Endodermal cell (in vitro differentiated cells): ENCODE data around the gene COX19. TPM values are rescaled to one million over a fixed set of nuclear protein-coding genes. Genes with fewer than 3 reads are reported as not detected.

Experiments
- DNase-seq: peaks from one replicate; pipeline ENCODE4 v3.0.0-alpha.2; 2017
- H3K27ac ChIP-seq: 2 replicates; pipeline ENCODE4 v1.5.1; 2013; ENCODE audit warnings: mild to moderate bottlenecking, low read depth, low read length, moderate library complexity
- H3K27me3 ChIP-seq: 2 replicates; pipeline ENCODE4 v1.6.1; 2013; ENCODE audit warnings: mild to moderate bottlenecking, low read length, moderate library complexity; ENCODE audit not compliant: insufficient read depth, control insufficient read depth, poor library complexity, severe bottlenecking
- H3K36me3 ChIP-seq: 2 replicates; pipeline ENCODE4 v1.7.0; 2013; ENCODE audit warnings: mild to moderate bottlenecking, low read length, moderate library complexity; ENCODE audit not compliant: control insufficient read depth, insufficient read depth
- H3K4me1 ChIP-seq: one replicate; pipeline ENCODE4 v1.7.0; 2013; ENCODE audit warnings: low read length; ENCODE audit not compliant: control insufficient read depth, insufficient read depth
- H3K4me3 ChIP-seq: 2 replicates; pipeline ENCODE4 v1.5.1; 2013; ENCODE audit warnings: mild to moderate bottlenecking, low read length, moderate library complexity
- H3K9ac ChIP-seq: 2 replicates; pipeline ENCODE4 v1.6.1; 2013; ENCODE audit warnings: mild to moderate bottlenecking, low read length, moderate library complexity; ENCODE audit not compliant: poor library complexity, severe bottlenecking; ENCODE audit errors: extremely low read depth
- H3K9me3 ChIP-seq: 2 replicates; pipeline ENCODE4 v1.6.1; 2013; ENCODE audit warnings: mild to moderate bottlenecking, low read length, moderate library complexity; ENCODE audit not compliant: control insufficient read depth
- H3K27ac Mint-ChIP-seq: 2 replicates; pipeline ENCODE4 v1.8.0; 2020; ENCODE audit warnings: mixed read lengths
- H3K27me3 Mint-ChIP-seq: 2 replicates; pipeline ENCODE4 v1.8.0; 2021; ENCODE audit warnings: mild to moderate bottlenecking, mixed read lengths; ENCODE audit not compliant: insufficient read depth
- H3K36me3 Mint-ChIP-seq: 2 replicates; pipeline ENCODE4 v1.8.0; 2020; ENCODE audit warnings: low read depth, mixed read lengths
- H3K4me1 Mint-ChIP-seq: 2 replicates; pipeline ENCODE4 v1.8.0; 2020; ENCODE audit warnings: mixed read lengths
- H3K4me3 Mint-ChIP-seq: 2 replicates; pipeline ENCODE4 v1.8.0; 2020; ENCODE audit warnings: mild to moderate bottlenecking, moderate library complexity, mixed read lengths
- H3K9me3 Mint-ChIP-seq: 2 replicates; pipeline ENCODE4 v1.8.0; 2020; ENCODE audit warnings: mild to moderate bottlenecking, mixed read lengths
- WGBS, 2 experiments: methylation state at CpG; one replicate each; pipeline versions ENCODE4 v1.1.5 to v1.1.7; 2013; ENCODE audit warnings: missing lambda C conversion rate in 2 of 2, mixed read lengths in 1 of 2; ENCODE audit not compliant: insufficient coverage in 1 of 2, insufficient read length in 1 of 2; 5-methylcytosine and 5-hydroxymethylcytosine counted together
- total RNA-seq, 2 donors: library from RNA; stranded (reverse); fragmentation: NEBNext Ultra II Directional in 1 of 2; extraction: Animal tissue kit (Norgen Biotek cat#: 25700) in 1 of 2; gene quantifications; 2 replicates in 1 of 2; 3 replicates in 1 of 2; pipeline ENCODE4 v1.2.1, GENCODE V29; 2021
- TF ChIP-seq, protein P1 (sequence below): fragments of 200-600 bp; sonication (generic); conservative IDR thresholded peaks from 2 replicates; pipeline ENCODE4 v1.5.0; 2021; ENCODE audit warnings: antibody characterized with exemption, mild to moderate bottlenecking

Gene COX19
- total RNA-seq, 2 donors from 2014 or later: 15.0 to 18.5 TPM

- H3K27ac Mint-ChIP-seq: no peak overlapping the region
- no peak overlapping the region for H3K9ac ChIP-seq
- WGBS, 2 experiments: 91% methylated on average over 11 to 41 of the region's 41 CpGs
Observed at GRCh38 chr7:985915-986741, 10.8 kb upstream of the COX19 start.

GRCh38 chr7:985127-985416 lies 9.7 kb upstream of the COX19 start:
- H3K27me3 ChIP-seq: no peaks in the 10 kb centered on the region
- H3K36me3 Mint-ChIP-seq: no peaks in the 10 kb centered on the region
- DNase-seq: no peak
- H3K4me1 ChIP-seq: no peaks in the 10 kb centered on the region
- H3K9me3 ChIP-seq: no peaks in the 10 kb centered on the region
- no peaks in the 10 kb centered on the region for H3K4me1 Mint-ChIP-seq
- H3K9ac ChIP-seq: no peak overlapping the region
- TF ChIP-seq, protein P1, sequence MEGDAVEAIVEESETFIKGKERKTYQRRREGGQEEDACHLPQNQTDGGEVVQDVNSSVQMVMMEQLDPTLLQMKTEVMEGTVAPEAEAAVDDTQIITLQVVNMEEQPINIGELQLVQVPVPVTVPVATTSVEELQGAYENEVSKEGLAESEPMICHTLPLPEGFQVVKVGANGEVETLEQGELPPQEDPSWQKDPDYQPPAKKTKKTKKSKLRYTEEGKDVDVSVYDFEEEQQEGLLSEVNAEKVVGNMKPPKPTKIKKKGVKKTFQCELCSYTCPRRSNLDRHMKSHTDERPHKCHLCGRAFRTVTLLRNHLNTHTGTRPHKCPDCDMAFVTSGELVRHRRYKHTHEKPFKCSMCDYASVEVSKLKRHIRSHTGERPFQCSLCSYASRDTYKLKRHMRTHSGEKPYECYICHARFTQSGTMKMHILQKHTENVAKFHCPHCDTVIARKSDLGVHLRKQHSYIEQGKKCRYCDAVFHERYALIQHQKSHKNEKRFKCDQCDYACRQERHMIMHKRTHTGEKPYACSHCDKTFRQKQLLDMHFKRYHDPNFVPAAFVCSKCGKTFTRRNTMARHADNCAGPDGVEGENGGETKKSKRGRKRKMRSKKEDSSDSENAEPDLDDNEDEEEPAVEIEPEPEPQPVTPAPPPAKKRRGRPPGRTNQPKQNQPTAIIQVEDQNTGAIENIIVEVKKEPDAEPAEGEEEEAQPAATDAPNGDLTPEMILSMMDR: no peak
- no peak overlapping the region for H3K4me3 Mint-ChIP-seq
- H3K4me3 ChIP-seq: no peak overlapping the region
- H3K27ac ChIP-seq: no peak overlapping the region
- H3K27ac Mint-ChIP-seq: no peak overlapping the region
- no peaks in the 10 kb centered on the region for H3K27me3 Mint-ChIP-seq
- 84 to 95% methylated on average over 6 to 16 of the region's 16 CpGs for WGBS, 2 experiments
- H3K36me3 ChIP-seq: no peaks in the 10 kb centered on the region
- no peaks in the 10 kb centered on the region for H3K9me3 Mint-ChIP-seq

More at GRCh38 chr7:985915-986741, 10.8 kb upstream of the COX19 start:
- Mint-ChIP-seq H3K9me3 (no peaks in the 10 kb centered on the region), H3K4me1 (no peaks in the 10 kb centered on the region), H3K4me3 (no peak overlapping the region), H3K36me3 (no peaks in the 10 kb centered on the region), H3K27me3 (no peaks in the 10 kb centered on the region)
- DNase-seq: no peak
- Histone ChIP-seq H3K4me1 (no peaks in the 10 kb centered on the region), H3K27me3 (no peaks in the 10 kb centered on the region), H3K4me3 (no peak overlapping the region), H3K9me3 (no peaks in the 10 kb centered on the region), H3K36me3 (no peaks in the 10 kb centered on the region), H3K27ac (no peak overlapping the region)
- TF ChIP-seq, protein P1: no peak

GRCh38 chr7:984361-985126 lies 9.2 kb upstream of the COX19 start:
- Histone ChIP-seq H3K4me3 (no peak overlapping the region), H3K36me3 (no peaks in the 10 kb centered on the region), H3K27ac (no peak overlapping the region), H3K27me3 (no peaks in the 10 kb centered on the region), H3K4me1 (no peaks in the 10 kb centered on the region), H3K9me3 (no peaks in the 10 kb centered on the region), H3K9ac (no peak overlapping the region)
- H3K27me3 Mint-ChIP-seq: no peaks in the 10 kb centered on the region
- H3K9me3 Mint-ChIP-seq: no peaks in the 10 kb centered on the region
- H3K4me1 Mint-ChIP-seq: no peaks in the 10 kb centered on the region
- DNase-seq: no peak
- WGBS, 2 experiments: 93 to 96% methylated on average over 24 to 39 of the region's 39 CpGs
- no peak overlapping the region for H3K27ac Mint-ChIP-seq
- TF ChIP-seq, protein P1: no peak
- H3K4me3 Mint-ChIP-seq: no peak overlapping the region
- H3K36me3 Mint-ChIP-seq: no peaks in the 10 kb centered on the region
